ENCODE measurements around the gene OR4D6.

OR4D6 gene

DNA sequence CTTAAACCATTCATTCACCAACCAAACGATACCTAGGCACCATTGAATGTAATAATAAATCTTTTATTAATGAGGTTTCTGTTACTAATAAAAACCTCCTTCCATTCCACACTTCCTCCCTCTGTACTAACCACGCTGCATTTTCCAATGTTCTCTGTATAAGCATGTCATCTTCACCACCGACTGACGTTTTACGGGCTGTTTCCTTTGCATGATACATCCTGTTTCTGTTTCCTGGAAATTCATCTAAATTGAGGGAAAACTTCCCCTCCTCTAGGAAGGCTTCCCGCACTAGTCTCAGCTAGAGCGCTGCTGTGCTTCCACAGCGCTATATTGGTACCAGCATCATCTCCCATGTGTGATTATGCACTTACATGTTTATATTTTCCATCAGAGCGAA lies 18.4 kb downstream of the OR4D6 start:
- TF ChIP-seq EZH2 (IDR thresholded peaks at IDR 0.05), result no peak
- TF ChIP-seq FOXP2 (optimal IDR thresholded peaks at IDR 0.05; ENCODE audit: control extremely low read depth, extremely low read length, insufficient read depth), result no peak
- TF ChIP-seq POLR2AphosphoS5 (IDR thresholded peaks at IDR 0.05; ENCODE audit: borderline replicate concordance, low read depth, low read length), result no peak
- Histone ChIP-seq H3K4me3 (no peak overlapping the region), H3K36me3 (ENCODE audit: insufficient read depth, low read length) (no peaks in the 10 kb centered on the region), H3K27ac (no peak overlapping the region), H3K9me3 (ENCODE audit: low read depth, low read length) (no peaks in the 10 kb centered on the region), H3K9ac (ENCODE audit: insufficient read length) (no peak overlapping the region)
- DNase-seq (ENCODE audit: low read depth, low spot score), result no peak

DNA sequence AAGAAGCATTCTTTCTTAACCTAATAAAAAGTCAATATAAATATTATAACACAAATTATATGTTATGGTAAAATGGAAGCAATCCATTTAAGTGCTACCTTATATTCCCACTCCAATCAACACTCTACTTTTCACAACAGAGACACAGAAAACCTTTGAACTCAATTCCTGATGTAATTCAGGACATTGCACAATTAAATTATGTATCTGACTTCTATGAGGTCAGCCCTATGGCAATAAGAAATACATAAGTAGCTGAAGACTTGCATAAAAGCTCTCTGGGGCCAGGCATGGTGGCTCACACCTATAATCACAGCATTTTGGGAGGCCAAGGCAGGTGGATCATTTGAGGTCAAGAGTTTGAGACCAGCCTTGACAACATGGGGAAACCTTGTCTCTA lies 23.1 kb downstream of the OR4D6 start:
- no peak overlapping the region for H3K9ac ChIP-seq (ENCODE audit: insufficient read length)
- H3K27ac ChIP-seq, result no peak overlapping the region
- TF ChIP-seq FOXP2 (optimal IDR thresholded peaks at IDR 0.05; ENCODE audit: control extremely low read depth, extremely low read length, insufficient read depth) (no peak), EZH2 (IDR thresholded peaks at IDR 0.05) (no peak), POLR2AphosphoS5 (IDR thresholded peaks at IDR 0.05; ENCODE audit: borderline replicate concordance, low read depth, low read length) (no peak)
- no peaks in the 10 kb centered on the region for H3K9me3 ChIP-seq (ENCODE audit: low read depth, low read length)
- H3K36me3 ChIP-seq (ENCODE audit: insufficient read depth, low read length), result no peaks in the 10 kb centered on the region
- no peak overlapping the region for H3K4me3 ChIP-seq
- no peak for DNase-seq (ENCODE audit: low read depth, low spot score)

DNA sequence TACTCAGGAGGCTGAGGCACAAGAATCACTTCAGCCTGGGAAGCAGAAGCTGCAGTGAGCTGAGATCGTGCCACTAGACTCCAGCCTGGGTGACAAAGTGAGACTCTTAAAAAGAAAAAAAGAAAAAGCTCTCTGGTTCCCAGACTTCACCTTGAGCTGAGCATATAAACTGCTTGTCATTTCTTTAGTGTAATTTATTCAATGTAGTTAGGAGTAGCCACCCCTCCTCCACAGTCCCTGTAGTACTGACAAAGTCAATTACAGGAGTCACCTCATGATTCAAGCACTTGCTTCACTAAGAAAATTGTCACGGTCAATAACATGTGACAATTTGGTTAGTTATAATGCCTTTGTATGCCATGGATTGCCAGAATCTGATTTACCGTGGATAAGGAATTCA lies 23.6 kb downstream of the OR4D6 start:
- H3K27ac ChIP-seq, result no peak overlapping the region
- no peak for DNase-seq (ENCODE audit: low read depth, low spot score)
- no peak for TF ChIP-seq FOXP2 (optimal IDR thresholded peaks at IDR 0.05; ENCODE audit: control extremely low read depth, extremely low read length, insufficient read depth)
- no peak for TF ChIP-seq POLR2AphosphoS5 (IDR thresholded peaks at IDR 0.05; ENCODE audit: borderline replicate concordance, low read depth, low read length)
- TF ChIP-seq EZH2 (IDR thresholded peaks at IDR 0.05), result no peak

DNA sequence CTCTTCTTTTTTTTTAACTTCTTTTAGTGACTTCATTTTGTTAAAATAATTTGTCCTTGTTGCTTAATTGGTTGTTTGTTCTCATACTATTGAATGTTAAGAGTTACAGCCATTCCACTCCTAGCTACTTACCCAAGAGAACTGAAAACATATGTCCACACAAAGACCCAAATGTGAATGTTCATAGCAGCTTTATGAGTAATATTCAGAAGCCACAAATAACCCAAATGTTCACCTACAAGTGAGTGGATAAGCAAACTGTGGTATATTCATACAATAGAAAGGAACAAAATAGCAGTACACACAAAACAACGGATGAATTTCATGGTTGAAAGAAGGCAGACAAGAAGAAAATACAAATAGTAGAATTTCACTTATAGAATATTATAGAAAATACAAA lies 45.2 kb downstream of the OR4D6 start:
- no peak for DNase-seq (ENCODE audit: low read depth, low spot score)
- TF ChIP-seq POLR2AphosphoS5 (IDR thresholded peaks at IDR 0.05; ENCODE audit: borderline replicate concordance, low read depth, low read length) (no peak), FOXP2 (optimal IDR thresholded peaks at IDR 0.05; ENCODE audit: control extremely low read depth, extremely low read length, insufficient read depth) (no peak), EZH2 (IDR thresholded peaks at IDR 0.05) (no peak)
- no peaks in the 10 kb centered on the region for H3K36me3 ChIP-seq (ENCODE audit: insufficient read depth, low read length)
- no peak overlapping the region for H3K9ac ChIP-seq (ENCODE audit: insufficient read length)
- H3K9me3 ChIP-seq (ENCODE audit: low read depth, low read length), result no peaks in the 10 kb centered on the region
- no peak overlapping the region for H3K27ac ChIP-seq
- H3K4me3 ChIP-seq, result no peak overlapping the region

More for the DNA sequence above, 23.6 kb downstream of the OR4D6 start:
- H3K4me3 ChIP-seq, result no peak overlapping the region
- no peaks in the 10 kb centered on the region for H3K36me3 ChIP-seq (ENCODE audit: insufficient read depth, low read length)
- H3K9me3 ChIP-seq (ENCODE audit: low read depth, low read length), result no peaks in the 10 kb centered on the region
- H3K9ac ChIP-seq (ENCODE audit: insufficient read length), result no peak overlapping the region

GRCh38 chr11:59503276-59503675 lies 46.5 kb downstream of the OR4D6 start, which contains the start of gene OR4D11:
Gene OR4D11, plus strand, starts transcription at chr11:59503576. Its CDS starts 0 bp downstream, at chr11:59503576.
- no peak for TF ChIP-seq FOXP2 (optimal IDR thresholded peaks at IDR 0.05; ENCODE audit: control extremely low read depth, extremely low read length, insufficient read depth)
- Histone ChIP-seq H3K36me3 (ENCODE audit: insufficient read depth, low read length) (no peaks in the 10 kb centered on the region), H3K9ac (ENCODE audit: insufficient read length) (no peak within 1 kb of the TSS), H3K9me3 (ENCODE audit: low read depth, low read length) (no peaks in the 10 kb centered on the region), H3K27ac (no peak within 1 kb of the TSS), H3K4me3 (no peak within 1 kb of the TSS)
- no peak for DNase-seq (ENCODE audit: low read depth, low spot score)
